GM03348 (cell line): Measurements from ENCODE around the gene RHOT2.

Source experiments
- DNase-seq: peaks from one replicate; pipeline ENCODE4 v3.0.0; 2012; ENCODE audit warnings: low spot score

The RHOT2 gene

DNA sequence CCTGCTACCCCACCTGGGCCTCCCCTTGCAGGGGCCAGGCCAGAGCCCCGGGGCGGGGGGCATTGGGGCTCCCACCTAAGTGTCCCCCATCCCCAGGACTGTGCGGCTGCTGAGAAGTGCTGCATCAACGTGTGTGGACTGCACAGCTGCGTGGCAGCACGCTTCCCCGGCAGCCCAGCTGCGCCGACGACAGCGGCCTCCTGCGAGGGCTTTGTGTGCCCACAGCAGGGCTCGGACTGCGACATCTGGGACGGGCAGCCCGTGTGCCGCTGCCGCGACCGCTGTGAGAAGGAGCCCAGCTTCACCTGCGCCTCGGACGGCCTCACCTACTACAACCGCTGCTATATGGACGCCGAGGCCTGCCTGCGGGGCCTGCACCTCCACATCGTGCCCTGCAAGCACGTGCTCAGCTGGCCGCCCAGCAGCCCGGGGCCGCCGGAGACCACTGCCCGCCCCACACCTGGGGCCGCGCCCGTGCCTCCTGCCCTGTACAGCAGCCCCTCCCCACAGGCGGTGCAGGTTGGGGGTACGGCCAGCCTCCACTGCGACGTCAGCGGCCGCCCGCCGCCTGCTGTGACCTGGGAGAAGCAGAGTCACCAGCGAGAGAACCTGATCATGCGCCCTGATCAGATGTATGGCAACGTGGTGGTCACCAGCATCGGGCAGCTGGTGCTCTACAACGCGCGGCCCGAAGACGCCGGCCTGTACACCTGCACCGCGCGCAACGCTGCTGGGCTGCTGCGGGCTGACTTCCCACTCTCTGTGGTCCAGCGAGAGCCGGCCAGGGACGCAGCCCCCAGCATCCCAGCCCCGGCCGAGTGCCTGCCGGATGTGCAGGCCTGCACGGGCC lies 35.2 kb upstream of the RHOT2 start:
- DNase-seq, result no peak

DNA sequence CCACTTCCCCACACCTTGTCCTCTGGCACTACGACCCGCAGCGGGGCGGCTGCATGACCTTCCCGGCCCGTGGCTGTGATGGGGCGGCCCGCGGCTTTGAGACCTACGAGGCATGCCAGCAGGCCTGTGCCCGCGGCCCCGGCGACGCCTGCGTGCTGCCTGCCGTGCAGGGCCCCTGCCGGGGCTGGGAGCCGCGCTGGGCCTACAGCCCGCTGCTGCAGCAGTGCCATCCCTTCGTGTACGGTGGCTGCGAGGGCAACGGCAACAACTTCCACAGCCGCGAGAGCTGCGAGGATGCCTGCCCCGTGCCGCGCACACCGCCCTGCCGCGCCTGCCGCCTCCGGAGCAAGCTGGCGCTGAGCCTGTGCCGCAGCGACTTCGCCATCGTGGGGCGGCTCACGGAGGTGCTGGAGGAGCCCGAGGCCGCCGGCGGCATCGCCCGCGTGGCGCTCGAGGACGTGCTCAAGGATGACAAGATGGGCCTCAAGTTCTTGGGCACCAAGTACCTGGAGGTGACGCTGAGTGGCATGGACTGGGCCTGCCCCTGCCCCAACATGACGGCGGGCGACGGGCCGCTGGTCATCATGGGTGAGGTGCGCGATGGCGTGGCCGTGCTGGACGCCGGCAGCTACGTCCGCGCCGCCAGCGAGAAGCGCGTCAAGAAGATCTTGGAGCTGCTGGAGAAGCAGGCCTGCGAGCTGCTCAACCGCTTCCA lies 34.4 kb upstream of the RHOT2 start:
- DNase-seq, result no peak

DNA sequence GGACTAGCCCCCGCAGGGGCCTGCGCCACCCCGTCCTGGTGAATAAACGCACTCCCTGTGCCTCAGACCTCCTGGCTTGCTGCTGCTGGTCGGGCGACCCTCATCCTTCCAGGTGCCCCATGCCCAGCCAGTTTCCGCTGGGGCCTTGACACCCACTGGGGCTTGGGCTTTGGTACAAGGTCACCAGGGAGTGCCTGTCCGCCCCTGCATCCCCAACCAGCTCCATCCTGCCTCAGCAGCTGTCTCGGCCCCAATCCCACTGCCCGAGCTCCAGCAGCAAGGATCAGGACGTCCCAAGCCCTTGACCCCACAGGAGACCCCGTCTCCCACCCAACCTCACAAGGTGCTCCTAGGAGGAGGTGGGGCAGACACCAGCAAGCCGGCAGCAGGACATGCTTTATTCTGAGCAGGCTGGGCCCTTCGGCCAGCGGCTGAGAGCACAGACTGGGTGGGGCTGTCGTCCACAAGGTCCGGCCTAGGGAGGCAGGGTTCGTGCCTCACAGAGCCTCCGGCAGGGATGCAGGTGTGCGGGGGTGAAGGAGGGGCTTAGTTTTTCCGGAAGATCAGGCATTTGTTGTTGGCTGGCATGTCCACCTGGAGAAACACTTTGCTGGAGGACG lies 33.8 kb upstream of the RHOT2 start:
- no peak for DNase-seq

DNA sequence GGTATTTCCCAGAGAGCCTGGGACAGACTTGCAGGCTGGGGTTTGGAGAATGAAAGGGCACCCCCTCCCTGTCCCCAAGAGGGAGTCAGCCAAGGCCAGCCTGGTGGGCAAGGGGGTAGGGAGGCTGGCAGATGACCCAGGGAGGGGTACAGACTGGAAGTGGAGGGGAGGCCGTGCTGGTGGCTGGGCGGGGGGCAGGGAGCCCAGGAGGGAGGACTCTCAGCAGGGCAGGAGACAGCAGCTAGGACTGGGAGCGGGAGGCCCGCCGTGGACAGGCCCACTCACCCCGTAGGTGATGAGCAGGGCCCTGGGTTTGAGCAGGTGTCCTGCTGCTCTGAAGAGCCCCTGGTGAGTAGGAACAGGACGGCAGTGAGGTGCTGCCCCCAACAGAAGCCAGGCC lies 32.9 kb upstream of the RHOT2 start:
- DNase-seq, result no peak

DNA sequence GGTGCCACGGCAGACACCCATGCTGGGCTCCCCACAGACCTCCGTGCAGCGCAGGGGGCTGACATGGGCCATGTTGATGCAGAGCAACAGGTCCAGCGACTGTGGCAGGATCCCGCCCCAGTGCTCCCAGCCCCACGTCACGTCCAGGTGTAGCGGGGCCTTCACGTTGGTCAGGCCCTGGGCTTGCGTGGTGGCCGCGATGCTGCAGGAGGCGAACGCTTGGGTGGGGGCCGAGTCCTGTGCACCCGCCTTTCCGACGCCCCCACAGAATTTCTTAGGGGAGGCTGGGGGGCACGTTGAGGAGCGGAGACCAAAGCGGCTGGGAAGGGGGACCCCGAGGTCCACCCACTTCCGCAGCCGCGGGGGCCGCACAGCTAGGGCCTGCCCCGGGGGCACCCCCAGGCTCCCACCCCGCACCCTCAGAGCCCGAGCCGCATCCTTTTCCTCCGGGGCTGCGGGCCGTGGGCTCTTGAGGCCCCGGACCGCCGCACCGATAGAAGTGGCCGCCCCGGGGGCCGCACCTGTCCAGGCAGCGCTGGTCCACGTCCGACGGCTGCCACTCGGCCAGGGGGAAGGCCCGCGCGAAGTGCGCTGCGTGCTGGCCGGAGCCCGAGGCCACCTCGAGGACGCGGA lies 32.2 kb upstream of the RHOT2 start:
- no peak for DNase-seq

DNA sequence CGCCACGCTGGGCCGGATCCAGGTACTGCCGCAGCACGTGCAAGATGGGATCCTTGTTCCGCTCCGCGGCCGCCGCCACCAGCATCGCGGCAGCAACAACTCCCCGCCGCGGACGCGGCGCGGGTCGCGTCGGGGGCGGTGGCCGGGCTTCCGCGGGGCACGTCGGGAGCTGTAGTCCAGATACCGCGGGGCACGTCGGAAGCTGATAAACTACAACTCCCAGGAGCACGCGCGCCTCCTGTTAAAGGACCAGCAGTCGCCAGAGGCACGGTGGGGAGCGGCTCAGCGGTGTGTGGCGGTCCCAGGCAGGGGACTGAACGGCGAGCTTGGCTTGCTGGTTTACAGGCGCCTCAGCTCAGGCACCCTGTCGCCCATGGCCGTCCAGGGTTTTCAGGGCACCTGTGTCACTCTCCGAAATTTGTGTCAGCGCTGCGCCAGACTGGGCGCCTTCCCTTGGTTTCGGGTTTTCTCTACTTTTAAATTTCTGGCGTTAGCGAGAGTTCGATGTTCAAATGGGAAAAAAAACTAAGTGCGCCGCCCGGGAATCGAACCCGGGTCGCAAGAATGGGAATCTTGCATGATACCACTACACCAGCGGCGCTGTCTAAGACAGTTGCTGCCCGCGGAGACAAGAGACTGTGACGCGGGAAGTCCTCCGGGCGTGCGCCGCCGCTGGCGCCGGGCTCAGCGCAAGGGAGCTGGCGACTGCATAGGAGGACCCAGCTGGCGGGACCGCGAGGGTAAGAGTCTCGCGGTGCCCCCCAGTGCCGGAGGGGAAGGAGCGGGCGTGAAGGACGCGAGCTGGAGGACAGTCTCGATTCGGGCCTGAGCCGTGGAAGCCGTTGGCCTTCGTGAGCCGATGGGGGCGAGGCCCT lies 31.5 kb upstream of the RHOT2 start, which contains the start of gene METTL26:
METTL26 (minus strand) TSS at position 100 of the 875 bp plus-strand sequence; CDS start at position 85, 15 bp downstream.
- DNase-seq, result peak; percentile 95

DNA sequence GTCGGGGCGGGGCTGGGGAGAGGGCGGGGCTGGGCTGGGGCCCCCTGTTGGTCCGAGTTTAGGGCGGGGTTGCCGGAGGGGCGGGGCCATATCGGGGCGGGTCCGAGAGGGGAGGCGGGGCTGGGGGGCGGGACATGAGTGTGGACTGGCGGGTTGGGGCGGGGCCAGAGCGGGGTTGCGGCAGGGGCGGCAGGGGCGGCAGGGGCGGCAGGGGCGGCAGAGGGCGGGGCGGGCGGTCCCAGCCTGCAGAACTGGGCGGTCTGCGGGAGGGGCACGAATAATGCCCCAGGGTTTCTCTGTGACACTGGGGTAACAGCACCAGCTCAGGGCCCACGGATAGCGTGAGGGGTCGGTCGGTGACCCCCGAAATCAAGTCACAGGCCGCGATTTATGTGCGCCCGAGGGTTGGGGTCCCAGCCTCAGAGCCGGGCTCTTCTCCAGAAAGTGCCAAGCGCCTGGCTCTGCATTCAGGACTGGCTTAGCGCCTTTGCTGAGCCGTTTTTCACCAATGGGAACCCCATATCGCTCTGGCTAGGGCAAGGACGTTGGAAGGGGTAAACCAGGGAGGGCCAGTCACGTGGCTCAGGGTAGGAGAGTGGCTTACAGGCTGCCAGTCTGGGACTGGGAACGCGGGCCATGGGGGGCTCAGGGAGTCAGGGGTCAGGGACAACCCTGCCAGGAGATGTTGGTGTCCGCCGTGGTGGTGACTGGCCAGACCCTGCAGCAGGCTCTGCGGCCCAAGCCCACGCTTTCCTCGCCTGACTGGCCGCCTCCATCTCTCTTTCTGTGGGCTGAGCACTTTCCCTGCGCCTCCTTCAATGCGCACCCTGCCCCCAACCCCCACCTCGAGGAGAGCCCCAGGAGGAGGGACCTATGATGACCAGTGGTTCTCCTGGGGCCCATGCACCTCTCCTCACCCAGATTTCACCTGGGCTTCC lies 30.6 kb upstream of the RHOT2 start:
- peak; percentile 100 for DNase-seq

DNA sequence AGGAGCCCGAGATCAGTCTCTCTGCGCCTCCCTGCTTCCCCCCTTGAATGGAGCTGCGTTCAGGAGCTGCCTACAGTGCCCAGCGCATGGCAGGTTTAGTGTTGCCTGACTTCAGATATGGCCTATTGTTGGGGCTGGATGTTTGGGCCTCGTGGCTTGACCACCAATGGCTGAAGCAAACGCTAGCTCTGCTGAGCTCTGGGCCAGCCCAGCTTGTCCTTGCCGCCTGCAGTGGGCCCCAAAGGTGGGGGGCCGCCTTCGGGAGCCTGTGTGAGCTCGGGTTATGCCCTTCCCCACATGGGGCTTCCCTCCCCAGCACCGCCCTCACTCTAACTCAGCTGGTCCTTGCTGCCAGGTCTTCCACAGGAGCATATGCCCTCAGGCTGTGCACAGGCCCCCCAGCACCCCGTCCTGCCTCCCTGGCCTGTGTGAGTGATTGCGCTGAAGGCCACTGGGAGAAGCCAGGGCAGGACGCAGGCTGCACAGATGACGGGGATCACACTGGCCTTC lies 29.8 kb upstream of the RHOT2 start:
- DNase-seq, result no peak

DNA sequence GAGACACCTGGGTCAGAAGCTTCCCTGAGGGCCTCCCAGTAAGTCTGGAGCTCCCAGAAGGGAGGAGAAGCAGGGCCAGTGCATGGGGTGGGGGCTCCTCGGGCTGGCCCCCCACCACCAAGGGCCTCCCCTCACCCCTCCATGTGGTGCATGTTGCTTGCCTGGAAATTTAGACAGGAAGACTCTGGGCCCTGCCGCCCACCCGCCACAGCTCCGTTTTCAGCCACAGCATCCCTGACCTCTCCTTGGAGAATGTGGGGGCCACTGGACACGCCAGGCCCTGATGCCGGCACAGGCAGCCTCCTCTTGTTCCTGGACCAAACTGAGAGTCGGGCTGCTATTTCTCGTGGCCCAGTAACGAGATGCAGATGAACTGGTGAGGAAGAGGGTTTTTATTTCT lies 29.1 kb upstream of the RHOT2 start:
- no peak for DNase-seq

DNA sequence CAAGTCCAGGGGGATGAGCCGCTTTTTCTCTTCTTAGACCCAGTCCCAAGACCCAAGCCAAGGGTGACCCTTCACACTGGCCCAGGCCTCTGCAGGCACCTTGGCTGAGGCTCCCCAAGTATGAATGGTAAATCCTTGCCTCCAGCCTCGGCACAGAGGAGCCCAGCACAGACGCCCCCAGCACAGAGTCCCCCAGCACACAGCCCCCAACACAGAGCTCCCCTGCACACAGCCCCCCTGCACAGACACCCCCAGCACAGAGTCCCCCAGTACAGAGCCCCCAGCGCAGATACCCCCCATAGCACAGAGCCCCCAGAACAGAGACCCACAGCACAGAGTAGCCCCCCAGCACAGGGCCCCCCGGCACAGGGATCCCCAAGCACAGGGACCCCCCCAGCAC lies 27.3 kb upstream of the RHOT2 start:
- no peak for DNase-seq

DNA sequence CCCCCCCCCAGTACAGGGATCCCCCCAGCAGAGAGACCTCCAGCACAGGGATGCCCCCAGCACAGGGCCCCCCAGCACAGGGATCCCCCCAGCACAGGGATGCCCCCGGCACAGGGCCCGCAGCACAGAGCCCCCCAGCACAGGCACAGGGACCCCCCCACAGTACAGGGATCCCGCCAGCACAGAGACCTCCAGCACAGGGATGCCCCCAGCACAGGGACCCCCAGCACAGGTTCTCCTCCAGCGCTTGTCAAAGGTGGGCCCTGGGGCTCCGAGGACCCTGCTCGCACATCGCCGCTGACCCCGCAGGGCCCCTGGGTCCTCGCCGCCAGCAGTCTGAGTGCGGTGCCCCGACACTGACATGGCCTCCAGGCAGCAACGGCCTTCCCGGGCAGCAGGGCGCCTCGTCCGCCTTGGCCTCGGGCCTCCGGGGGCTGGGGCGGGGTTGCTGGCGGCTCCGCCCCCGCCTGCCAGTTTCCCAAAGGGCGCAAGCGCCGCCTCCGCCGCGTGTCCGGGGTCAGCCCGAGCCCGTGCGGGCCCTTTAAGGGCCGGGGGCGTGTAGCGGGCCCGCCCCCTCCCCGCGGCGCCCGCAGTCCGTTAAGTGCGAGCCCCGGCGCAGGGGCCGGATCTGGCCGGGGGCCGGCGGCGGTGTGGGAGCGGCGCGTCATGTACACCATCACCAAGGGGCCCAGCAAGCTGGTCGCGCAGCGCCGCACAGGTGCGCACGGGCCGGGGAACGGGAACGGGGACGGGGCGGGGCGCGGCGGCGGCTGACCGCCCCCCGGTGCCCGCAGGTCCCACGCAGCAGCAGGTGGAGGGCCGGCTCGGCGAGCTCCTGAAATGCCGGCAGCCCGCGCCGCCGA lies 26.4 kb upstream of the RHOT2 start, which contains the start of gene MCRIP2:
MCRIP2 (plus strand) TSS at position 503 of the 863 bp plus-strand sequence; CDS start at position 667, 164 bp downstream.
- peak; percentile 95 for DNase-seq

DNA sequence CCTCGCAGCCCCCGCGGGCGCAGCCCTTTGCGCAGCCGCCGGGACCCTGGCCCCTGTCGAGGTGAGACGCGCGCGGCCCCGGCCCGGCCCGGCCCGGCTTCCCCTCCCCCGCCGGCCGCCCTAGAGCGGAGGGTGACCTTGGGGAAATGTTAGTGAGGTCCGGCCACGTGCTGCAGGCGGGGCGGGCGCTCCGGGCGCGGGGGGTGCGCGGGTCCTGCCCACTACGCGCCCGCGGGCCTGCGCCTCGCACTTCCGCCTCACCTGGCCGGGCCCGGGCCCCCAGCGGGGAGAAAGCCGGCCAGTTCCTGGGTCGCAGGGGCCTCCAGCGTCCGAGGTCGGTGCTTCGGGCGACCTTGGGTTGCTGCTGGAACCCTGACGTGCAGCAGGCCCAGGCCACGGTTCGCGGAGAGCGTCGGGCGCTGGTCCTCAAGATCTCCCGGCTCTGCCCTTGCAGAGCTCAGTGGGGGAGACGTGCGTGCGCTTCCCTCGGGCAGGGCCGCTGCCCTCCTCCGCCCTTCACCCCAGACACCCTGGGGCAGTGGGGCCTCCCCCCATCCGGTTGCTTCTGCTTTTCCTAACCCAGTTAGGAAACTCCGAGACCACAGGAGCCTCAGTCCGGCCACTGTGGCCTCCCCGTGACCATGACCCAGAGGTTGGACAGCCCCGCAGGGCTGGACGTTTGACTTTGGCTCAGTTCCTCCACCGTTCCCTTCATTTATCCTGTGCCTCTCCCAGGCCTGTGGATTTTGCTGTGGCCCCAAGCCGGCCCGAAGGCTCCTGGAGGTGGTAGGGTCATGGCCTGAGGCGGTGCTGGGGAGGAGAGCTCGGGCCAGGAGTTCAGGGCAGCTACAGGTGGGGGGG lies 25.5 kb upstream of the RHOT2 start:
- DNase-seq, result peak; percentile 55

DNA sequence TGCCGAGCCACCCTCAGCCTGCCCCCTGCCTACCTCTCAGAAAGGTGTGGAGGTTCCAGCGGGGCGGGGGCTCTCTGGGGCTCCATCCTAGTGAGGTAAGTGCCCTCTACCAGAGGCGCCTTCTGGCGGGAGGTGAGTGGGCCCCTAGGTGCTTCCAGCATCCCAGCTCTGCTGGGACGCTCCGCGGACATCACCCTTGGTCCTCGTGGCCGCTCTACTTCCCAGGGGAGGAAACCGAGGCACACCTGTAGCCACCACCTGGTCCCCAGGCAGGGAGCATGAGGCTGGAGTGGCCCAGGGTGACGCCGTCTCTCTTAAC lies 24.9 kb upstream of the RHOT2 start:
- DNase-seq, result no peak

DNA sequence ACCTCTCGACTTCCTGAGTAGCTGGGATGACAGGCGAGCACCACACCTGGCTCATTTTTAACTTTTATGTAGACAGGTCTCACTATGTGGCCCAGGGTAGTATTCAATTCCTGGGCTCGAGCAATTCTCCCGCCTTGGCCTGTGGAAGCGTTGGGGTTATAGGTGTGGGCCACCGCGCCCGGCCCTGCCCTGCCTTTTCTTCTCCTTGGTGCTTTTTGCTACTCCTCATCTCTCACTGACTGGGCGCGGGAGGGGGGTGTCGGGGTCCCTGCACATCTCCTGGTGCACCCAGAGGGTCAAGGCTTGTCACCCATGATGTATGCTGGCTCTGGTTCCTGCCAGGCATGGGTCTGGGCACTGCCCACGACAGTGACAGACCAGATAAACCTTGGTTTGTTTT lies 23.4 kb upstream of the RHOT2 start:
- no peak for DNase-seq

DNA sequence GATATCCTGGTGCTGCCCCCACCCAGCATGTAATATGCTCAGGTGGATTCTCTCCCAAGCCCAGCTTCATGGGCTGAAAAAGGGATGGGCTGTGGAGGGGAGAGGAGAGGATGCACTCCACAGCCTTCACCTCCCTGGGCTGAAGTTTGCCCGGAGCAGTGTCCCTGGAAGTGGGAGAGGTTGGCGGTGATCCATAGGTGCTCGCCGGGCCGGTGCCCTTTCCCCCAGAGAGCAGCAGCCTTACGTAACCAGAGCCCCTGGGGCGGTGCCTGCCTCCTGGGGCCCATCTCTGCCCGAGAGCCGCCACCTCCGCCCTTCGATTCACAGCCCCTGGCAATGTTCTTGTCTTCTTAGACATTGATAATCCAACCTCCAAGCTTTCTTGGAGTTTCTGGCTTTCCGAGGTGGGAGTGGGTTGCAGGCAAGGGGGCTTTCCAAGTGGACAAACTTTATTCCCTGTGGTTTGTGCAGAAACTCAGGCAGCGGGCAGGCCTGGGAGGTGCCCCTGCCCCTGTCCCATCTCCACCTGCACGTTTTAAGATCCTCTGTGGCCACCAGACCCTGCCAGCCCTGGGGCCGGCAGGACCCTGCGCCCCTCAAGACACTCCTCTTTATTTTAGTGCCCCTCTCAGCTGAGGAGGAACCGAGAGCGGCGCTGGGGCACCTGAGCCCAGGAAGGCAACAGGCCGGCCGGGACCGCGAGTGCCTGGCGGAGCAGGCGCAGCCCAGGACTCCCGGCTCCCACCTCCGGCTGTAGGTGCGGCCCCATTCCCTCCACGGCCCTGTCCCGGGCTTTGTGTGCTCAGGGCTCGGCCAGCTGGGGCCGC lies 21.9 kb upstream of the RHOT2 start:
- no peak for DNase-seq

DNA sequence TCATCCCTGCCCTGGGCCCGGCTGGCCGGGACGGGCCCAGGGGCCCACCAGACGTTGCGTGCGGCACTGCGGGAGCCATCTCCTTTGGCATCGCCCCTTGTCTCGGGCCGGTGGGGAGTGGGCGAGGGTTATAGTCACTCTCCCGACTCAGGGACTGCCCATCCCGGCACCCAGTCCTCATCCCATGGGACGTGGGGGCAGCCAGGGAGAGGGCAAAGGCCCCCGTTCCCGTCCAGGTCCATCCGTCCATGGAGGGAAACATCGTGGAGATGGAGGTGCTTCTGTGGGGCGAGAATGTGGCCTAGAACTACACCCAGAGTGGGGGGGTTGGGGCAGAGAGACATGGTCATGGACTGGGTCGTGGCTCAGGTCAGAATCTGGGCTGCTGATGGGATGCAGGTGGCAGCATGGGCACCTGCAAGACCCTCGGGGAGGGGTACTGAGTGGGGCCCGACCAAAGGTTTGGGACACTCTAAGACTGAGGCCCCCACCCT lies 21.2 kb upstream of the RHOT2 start:
- DNase-seq, result no peak
